Suprapubic skin (tissue), 4 donors: Measurements from ENCODE around the gene TBCA.

ENCODE experiments used
- CTCF ChIP-seq, 2 donors: fragments of 200-600 bp in 1 of 2; fragments of 450-650 bp in 1 of 2; sonication (generic) in 1 of 2; IDR thresholded peaks; one replicate each; pipeline ENCODE4 v1.5.1; 2016 to 2019; ENCODE audit warnings: antibody characterized with exemption in 2 of 2, mild to moderate bottlenecking in 1 of 2, moderate library complexity in 1 of 2
- POLR2A ChIP-seq, 2 donors: fragments of 450-650 bp; IDR thresholded peaks; one replicate each; pipeline ENCODE4 v1.6.1; 2017; ENCODE audit warnings: antibody characterized with exemption in 2 of 2, mild to moderate bottlenecking in 2 of 2, moderate library complexity in 2 of 2
- POLR2AphosphoS5 ChIP-seq, 3 donors: sonication (generic); formaldehyde crosslinking; IDR thresholded peaks; one replicate each; pipeline ENCODE4 v1.6.1; 2017; ENCODE audit warnings: antibody characterized with exemption in 3 of 3

DNA sequence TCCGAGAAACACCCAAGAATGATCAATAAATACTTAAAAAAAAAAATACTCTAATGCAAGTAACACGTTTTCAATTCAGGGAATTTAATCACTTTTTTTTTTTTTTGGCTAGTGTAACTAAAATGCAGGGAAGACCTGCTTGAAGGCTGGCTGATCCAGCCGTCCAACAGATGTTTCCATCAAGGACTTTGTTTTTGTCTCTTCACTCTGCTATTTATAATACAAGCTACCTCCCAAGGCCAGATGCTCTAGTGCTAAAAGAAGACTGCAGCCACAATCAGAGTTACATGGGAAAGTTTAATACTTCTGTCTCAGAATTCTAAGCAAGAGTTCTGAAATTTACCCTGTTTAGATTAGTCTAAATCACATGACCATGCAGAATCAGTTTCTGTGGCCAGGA is 14.5 kb downstream of the TBCA start:
- TF ChIP-seq CTCF (IDR thresholded peaks at IDR 0.05) (no peak), POLR2AphosphoS5 (IDR thresholded peaks at IDR 0.05) (no peak), POLR2A (IDR thresholded peaks at IDR 0.05) (no peak)
